ENCODE data around the gene KLRF2. TPM values are rescaled to one million over a fixed set of nuclear protein-coding genes. Genes with fewer than 3 reads are reported as not detected.

KLRF2 gene, protein sequence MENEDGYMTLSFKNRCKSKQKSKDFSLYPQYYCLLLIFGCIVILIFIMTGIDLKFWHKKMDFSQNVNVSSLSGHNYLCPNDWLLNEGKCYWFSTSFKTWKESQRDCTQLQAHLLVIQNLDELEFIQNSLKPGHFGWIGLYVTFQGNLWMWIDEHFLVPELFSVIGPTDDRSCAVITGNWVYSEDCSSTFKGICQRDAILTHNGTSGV
- total RNA-seq: not detected
- polyA plus RNA-seq: not detected
- long read RNA-seq, donor 1: 0 reads
- long read RNA-seq, donor 2: 0 reads

DNA sequence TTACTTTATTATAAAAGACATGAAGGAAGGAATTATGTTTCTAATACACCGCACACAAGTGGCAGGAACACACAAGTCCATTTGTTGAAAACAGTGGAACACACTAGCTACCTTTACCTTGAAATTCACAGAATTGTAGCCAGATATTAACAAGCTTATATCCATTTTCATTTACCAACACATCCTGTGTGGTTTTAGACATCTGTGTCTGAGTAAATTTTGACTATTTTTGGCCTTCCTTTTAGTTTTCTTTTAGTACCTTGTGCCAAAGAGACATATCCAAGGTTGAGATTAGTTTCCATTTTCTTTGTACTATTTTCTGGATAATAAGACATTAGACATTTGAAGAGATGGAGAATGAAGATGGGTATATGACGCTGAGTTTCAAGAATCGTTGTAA is at the start of gene KLRF2:
TSS of gene KLRF2 (plus strand) at position 244 of the 400 bp plus-strand sequence. CDS start at position 351, 107 bp downstream.
- 96 to 98% (median 97%) methylated on average over 3 of the region's 3 CpGs for WGBS, 3 donors
- DNase-seq (no peak), ATAC-seq (no peak)
- no peaks in the 10 kb centered on the region for H3K4me1 ChIP-seq
- no peak within 1 kb of the TSS for H3K27ac ChIP-seq
- intact Hi-C loops (cut with DNase I): no loop called here
- TF ChIP-seq, protein P1, sequence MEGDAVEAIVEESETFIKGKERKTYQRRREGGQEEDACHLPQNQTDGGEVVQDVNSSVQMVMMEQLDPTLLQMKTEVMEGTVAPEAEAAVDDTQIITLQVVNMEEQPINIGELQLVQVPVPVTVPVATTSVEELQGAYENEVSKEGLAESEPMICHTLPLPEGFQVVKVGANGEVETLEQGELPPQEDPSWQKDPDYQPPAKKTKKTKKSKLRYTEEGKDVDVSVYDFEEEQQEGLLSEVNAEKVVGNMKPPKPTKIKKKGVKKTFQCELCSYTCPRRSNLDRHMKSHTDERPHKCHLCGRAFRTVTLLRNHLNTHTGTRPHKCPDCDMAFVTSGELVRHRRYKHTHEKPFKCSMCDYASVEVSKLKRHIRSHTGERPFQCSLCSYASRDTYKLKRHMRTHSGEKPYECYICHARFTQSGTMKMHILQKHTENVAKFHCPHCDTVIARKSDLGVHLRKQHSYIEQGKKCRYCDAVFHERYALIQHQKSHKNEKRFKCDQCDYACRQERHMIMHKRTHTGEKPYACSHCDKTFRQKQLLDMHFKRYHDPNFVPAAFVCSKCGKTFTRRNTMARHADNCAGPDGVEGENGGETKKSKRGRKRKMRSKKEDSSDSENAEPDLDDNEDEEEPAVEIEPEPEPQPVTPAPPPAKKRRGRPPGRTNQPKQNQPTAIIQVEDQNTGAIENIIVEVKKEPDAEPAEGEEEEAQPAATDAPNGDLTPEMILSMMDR (IDR thresholded peaks at IDR 0.05): no peak
- H3K9me3 ChIP-seq: no peaks in the 10 kb centered on the region
- no peaks in the 10 kb centered on the region for H3K27me3 ChIP-seq (ENCODE audit: insufficient read depth in 3 of 3, low read length in 2 of 3)
- no peaks in the 10 kb centered on the region for H3K36me3 ChIP-seq (ENCODE audit: insufficient read depth in 1 of 2, low read depth in 1 of 2)
- no peak within 1 kb of the TSS for H3K4me3 ChIP-seq

DNA sequence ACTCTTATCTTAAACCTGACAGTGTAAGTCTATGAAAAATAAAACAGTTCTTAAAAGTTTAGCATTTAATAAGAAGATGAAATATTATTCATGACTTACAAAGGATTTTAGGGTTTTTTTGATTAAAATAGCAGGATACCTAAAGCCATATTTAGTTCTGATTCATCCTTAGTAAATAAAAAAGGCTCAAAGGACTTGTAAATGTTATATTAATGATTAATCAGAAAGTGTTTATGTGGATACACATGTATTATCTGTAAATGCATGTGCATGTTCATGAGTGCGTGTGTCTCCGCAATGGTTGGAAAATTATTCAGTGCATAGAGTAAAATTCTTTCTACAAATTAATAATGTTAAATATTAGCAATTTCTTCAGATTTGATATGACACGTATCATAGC is 49.6 kb upstream of the KLRF2 start:
- intact Hi-C loops (cut with DNase I): no loop called here
- TF ChIP-seq, protein P1 (IDR thresholded peaks at IDR 0.05): no peak
- whole genome bisulfite sequencing, 3 donors: 64% methylated on average over 3 of the region's 3 CpGs
- DNase-seq (no peak), ATAC-seq (no peak)
- Histone ChIP-seq H3K4me1 (no peaks in the 10 kb centered on the region), H3K9me3 (no peaks in the 10 kb centered on the region), H3K36me3 (ENCODE audit: insufficient read depth in 1 of 2, low read depth in 1 of 2) (no peaks in the 10 kb centered on the region), H3K27ac (no peak overlapping the region), H3K27me3 (ENCODE audit: insufficient read depth in 3 of 3, low read length in 2 of 3) (no peaks in the 10 kb centered on the region), H3K4me3 (no peak overlapping the region)

DNA sequence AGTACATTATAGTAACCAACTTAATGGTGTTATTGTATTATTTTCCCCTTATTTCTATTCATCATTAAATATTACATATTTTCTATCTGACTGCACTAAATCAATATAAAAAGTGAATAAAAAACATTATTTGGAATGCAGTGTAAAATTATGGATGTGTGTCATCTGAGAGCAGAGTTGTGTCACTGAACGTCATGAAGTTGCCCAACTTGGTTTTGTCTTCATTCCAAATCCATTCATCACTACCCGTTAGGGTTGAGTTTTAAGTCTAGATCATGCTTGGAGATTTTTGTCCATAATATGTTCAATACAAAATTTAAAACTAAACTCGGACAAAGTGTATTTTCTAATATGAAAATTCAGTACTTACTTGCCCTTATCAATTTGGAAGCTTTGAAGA is 37.9 kb upstream of the KLRF2 start:
- intact Hi-C loops (cut with DNase I): no loop called here
- Histone ChIP-seq H3K27ac (no peak overlapping the region), H3K9me3 (no peaks in the 10 kb centered on the region), H3K27me3 (ENCODE audit: insufficient read depth in 3 of 3, low read length in 2 of 3) (no peaks in the 10 kb centered on the region), H3K4me1 (no peaks in the 10 kb centered on the region), H3K4me3 (no peak overlapping the region), H3K36me3 (ENCODE audit: insufficient read depth in 1 of 2, low read depth in 1 of 2) (no peaks in the 10 kb centered on the region)
- TF ChIP-seq, protein P1 (IDR thresholded peaks at IDR 0.05): no peak
- DNase-seq (no peak), ATAC-seq (no peak)
- WGBS, 3 donors: 46 to 60% (median 46%) methylated on average over 3 of the region's 3 CpGs

DNA sequence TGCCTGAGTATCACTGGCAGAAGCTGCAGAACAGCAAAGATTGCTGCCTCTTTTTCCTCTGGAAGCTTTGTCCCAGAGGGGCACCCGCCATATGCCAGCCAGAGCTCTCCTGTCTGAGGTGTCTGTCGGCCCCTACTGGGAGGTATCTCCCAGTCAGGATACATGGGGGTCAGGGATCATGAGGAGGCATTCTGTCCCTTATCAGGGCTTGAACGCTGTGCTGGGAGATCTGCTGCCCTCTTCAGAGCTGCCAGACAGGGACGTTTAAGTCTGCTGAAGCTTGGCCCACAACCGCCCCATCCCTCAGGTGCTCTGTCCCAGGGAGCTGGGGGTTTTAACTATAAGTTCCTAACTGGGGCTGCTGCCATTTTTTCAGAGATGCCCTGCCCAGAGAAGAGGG is 32.4 kb upstream of the KLRF2 start:
- intact Hi-C loops (cut with DNase I): no loop called here
- Histone ChIP-seq H3K4me1 (no peaks in the 10 kb centered on the region), H3K27me3 (ENCODE audit: insufficient read depth in 3 of 3, low read length in 2 of 3) (no peaks in the 10 kb centered on the region), H3K27ac (no peak overlapping the region), H3K9me3 (no peaks in the 10 kb centered on the region), H3K36me3 (ENCODE audit: insufficient read depth in 1 of 2, low read depth in 1 of 2) (peaks cover 0 to 23% of the 10 kb centered on the region in 2 donors), H3K4me3 (no peak overlapping the region)
- ATAC-seq (no peak), DNase-seq (no peak)
- TF ChIP-seq, protein P1 (IDR thresholded peaks at IDR 0.05): no peak
- 73 to 84% (median 83%) methylated on average over 5 of the region's 5 CpGs for WGBS, 3 donors

DNA sequence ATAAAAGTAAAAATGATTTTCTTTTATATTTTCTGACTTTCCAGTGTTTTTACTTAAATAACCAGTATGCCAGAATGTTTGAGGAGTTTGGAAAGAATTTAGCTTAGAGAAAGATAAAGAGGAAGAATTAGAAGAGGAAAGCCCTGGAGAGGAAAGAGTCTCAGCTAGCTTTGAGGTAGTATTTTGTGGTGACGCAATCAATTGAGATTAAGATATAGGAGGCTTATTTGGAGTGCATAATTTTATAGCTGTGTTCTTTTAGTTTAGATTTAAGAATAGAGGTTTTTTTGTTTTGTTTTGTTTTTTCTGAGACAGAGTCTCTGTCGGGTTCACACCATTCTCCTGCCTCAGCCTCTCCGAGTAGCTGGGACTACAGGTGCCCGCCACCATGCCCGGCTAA is 30.2 kb upstream of the KLRF2 start:
- ATAC-seq: no peak
- H3K27me3 ChIP-seq (ENCODE audit: insufficient read depth in 3 of 3, low read length in 2 of 3): no peaks in the 10 kb centered on the region

More for the DNA sequence above, 30.2 kb upstream of the KLRF2 start:
- Histone ChIP-seq H3K36me3 (ENCODE audit: insufficient read depth in 1 of 2, low read depth in 1 of 2) (peaks cover 0 to 39% of the 10 kb centered on the region in 2 donors), H3K4me1 (no peaks in the 10 kb centered on the region), H3K9me3 (no peaks in the 10 kb centered on the region), H3K27ac (no peak overlapping the region), H3K4me3 (no peak overlapping the region)
- no peak for DNase-seq
- intact Hi-C loops (cut with DNase I): no loop called here
- TF ChIP-seq, protein P1 (IDR thresholded peaks at IDR 0.05): no peak
- WGBS, 3 donors: 89 to 95% (median 94%) methylated on average over 5 of the region's 5 CpGs
